SK-N-SH (cell line): Measurements from ENCODE around the gene SHCBP1L. TPM values are rescaled to one million over a fixed set of nuclear protein-coding genes. Genes with fewer than 3 reads are reported as not detected.

Experiments used
- CTCF ChIA-PET: fragments of 300-600, 350-600 bp; formaldehyde crosslinking; extraction: SDS; loops from one replicate; lab custom pipeline; 2021; lab: Yijun Ruan, JAX
- POLR2A ChIA-PET: fragments of 350-600 bp; sonication (Branson Sonifier 250); formaldehyde crosslinking; extraction: SDS; loops from one replicate; lab custom pipeline; 2020; ENCODE audit warnings: antibody characterized with exemption, inconsistent platforms; lab: Yijun Ruan, JAX
- DNase-seq: peaks from one replicate; pipeline ENCODE4 v3.0.0; 2012
- H2AFZ ChIP-seq: fragments of 200-600 bp; sonication (generic); 2 replicates; pipeline ENCODE4 v1.8.1; 2016; ENCODE audit warnings: antibody characterized with exemption, mild to moderate bottlenecking, low read depth
- H3F3A ChIP-seq: fragments of 200-600 bp; sonication (generic); replicated peaks from 2 replicates; pipeline ENCODE3; 2016; ENCODE audit warnings: antibody characterized with exemption, mild to moderate bottlenecking; ENCODE audit not compliant: insufficient read depth
- H3K27ac ChIP-seq, 2 experiments: fragments of 200-500 bp in 1 of 2; fragments of 200-600 bp in 1 of 2; sonication (Bioruptor generic) in 1 of 2; sonication (generic), shearing (Covaris generic) in 1 of 2; 2 replicates each; pipeline versions ENCODE4 v1.5.1 to v1.6.1; 2014 to 2016; ENCODE audit warnings: low read depth in 2 of 2, inconsistent platforms in 1 of 2, low read length in 1 of 2, mild to moderate bottlenecking in 1 of 2, mixed read lengths in 1 of 2
- H3K27me3 ChIP-seq: fragments of 200-600 bp; sonication (generic), shearing (Covaris generic); 2 replicates; pipeline ENCODE4 v1.6.1; 2016; ENCODE audit warnings: mixed run types; ENCODE audit not compliant: insufficient read depth
- H3K36me3 ChIP-seq, 2 experiments: fragments of 200-500 bp in 1 of 2; fragments of 200-600 bp in 1 of 2; sonication (Bioruptor generic) in 1 of 2; sonication (generic) in 1 of 2; replicated peaks in 1 of 2; 2 replicates each; pipeline versions ENCODE3 to v1.5.1; 2014 to 2016; ENCODE audit warnings: low read length in 1 of 2, mild to moderate bottlenecking in 1 of 2; ENCODE audit not compliant: insufficient read depth in 2 of 2, control insufficient read depth in 1 of 2
- H3K4me1 ChIP-seq, 2 experiments: fragments of 200-500 bp in 1 of 2; fragments of 200-600 bp in 1 of 2; sonication (Bioruptor generic) in 1 of 2; sonication (generic), shearing (Covaris generic) in 1 of 2; 2 replicates each; pipeline versions ENCODE4 v1.5.1 to v1.6.1; 2014 to 2016; ENCODE audit warnings: low read depth in 1 of 2, low read length in 1 of 2, mixed run types in 1 of 2; ENCODE audit not compliant: insufficient read depth in 2 of 2, control insufficient read depth in 1 of 2
- H3K4me2 ChIP-seq: fragments of 200-600 bp; sonication (generic), shearing (Covaris generic); 2 replicates; pipeline ENCODE4 v1.6.1; 2017; ENCODE audit warnings: mixed run types
- H3K4me3 ChIP-seq, 2 experiments: fragments of 200-500 bp in 1 of 2; fragments of 200-600 bp in 1 of 2; sonication (Bioruptor generic) in 1 of 2; sonication (generic), shearing (Covaris generic) in 1 of 2; 2 replicates each; pipeline versions ENCODE4 v1.5.1 to v1.8.1; 2014 to 2016; ENCODE audit warnings: low read depth in 2 of 2, inconsistent platforms in 1 of 2, low read length in 1 of 2, mild to moderate bottlenecking in 1 of 2, mixed read lengths in 1 of 2, moderate library complexity in 1 of 2
- H3K79me2 ChIP-seq: fragments of 200-600 bp; sonication (generic); 2 replicates; pipeline ENCODE4 v1.8.1; 2017; ENCODE audit warnings: mild to moderate bottlenecking; ENCODE audit not compliant: insufficient read depth
- H3K9ac ChIP-seq: fragments of 200-600 bp; sonication (generic); 2 replicates; pipeline ENCODE4 v1.6.1; 2017; ENCODE audit warnings: mixed run types
- H3K9me2 ChIP-seq: fragments of 200-600 bp; sonication (generic); 2 replicates; pipeline ENCODE4 v1.6.1; 2017; ENCODE audit warnings: mixed run types
- H3K9me3 ChIP-seq: fragments of 200-600 bp; sonication (generic); 2 replicates; pipeline ENCODE4 v1.6.1; 2017; ENCODE audit warnings: mixed run types, mild to moderate bottlenecking, moderate library complexity
- H4K20me1 ChIP-seq: fragments of 200-600 bp; sonication (generic); 2 replicates; pipeline ENCODE4 v1.6.1; 2017; ENCODE audit warnings: mild to moderate bottlenecking, mixed run types; ENCODE audit not compliant: insufficient read depth
- ELF1 ChIP-seq: IDR thresholded peaks from 2 replicates; pipeline ENCODE4 v1.4.0; 2012
- FOSL2 ChIP-seq: IDR thresholded peaks from 2 replicates; pipeline ENCODE4 v1.4.0; 2012; ENCODE audit warnings: low read depth, mild to moderate bottlenecking, moderate library complexity, borderline replicate concordance
- GABPA ChIP-seq: IDR thresholded peaks from 2 replicates; pipeline ENCODE4 v1.4.0; 2012; ENCODE audit warnings: low read depth, mild to moderate bottlenecking
- GATA2 ChIP-seq: sonication (generic); formaldehyde crosslinking; IDR thresholded peaks from 2 replicates; pipeline ENCODE4 v1.5.0; 2020; ENCODE audit warnings: mild to moderate bottlenecking, missing genetic modification reagents
- JUND ChIP-seq: IDR thresholded peaks from 2 replicates; pipeline ENCODE4 v1.4.0; 2012
- MAX ChIP-seq: IDR thresholded peaks from 2 replicates; pipeline ENCODE4 v1.4.0; 2012; ENCODE audit warnings: low read depth
- MEF2A ChIP-seq: IDR thresholded peaks from 2 replicates; pipeline ENCODE4 v1.4.0; 2012; ENCODE audit warnings: low read depth, borderline replicate concordance
- MXI1 ChIP-seq: IDR thresholded peaks from 2 replicates; pipeline ENCODE4 v1.6.1; 2012; ENCODE audit warnings: mild to moderate bottlenecking, low read depth, low read length, improper control_type of control experiment
- PBX3 ChIP-seq: IDR thresholded peaks from 2 replicates; pipeline ENCODE4; 2012
- POLR2AphosphoS5 ChIP-seq: IDR thresholded peaks from 2 replicates; pipeline ENCODE4 v1.6.1; 2012; ENCODE audit warnings: low read depth, low read length
- RFX5 ChIP-seq: IDR thresholded peaks from 2 replicates; pipeline ENCODE4 v1.6.1; 2012; ENCODE audit warnings: mild to moderate bottlenecking, improper control_type of control experiment, low read length
- SIN3A ChIP-seq: IDR thresholded peaks from 2 replicates; pipeline ENCODE4 v1.6.1; 2012; ENCODE audit warnings: low read depth, mild to moderate bottlenecking, low read length, moderate library complexity, borderline replicate concordance
- SMC3 ChIP-seq: IDR thresholded peaks from 2 replicates; pipeline ENCODE4 v1.6.1; 2012; ENCODE audit warnings: low read depth, low read length, improper control_type of control experiment
- TAF1 ChIP-seq: IDR thresholded peaks from 2 replicates; pipeline ENCODE4 v1.6.1; 2012; ENCODE audit warnings: low read depth, mild to moderate bottlenecking, low read length, moderate library complexity, borderline replicate concordance
- TEAD4 ChIP-seq: IDR thresholded peaks from 2 replicates; pipeline ENCODE4 v1.4.0; 2012; ENCODE audit warnings: mild to moderate bottlenecking, borderline replicate concordance; ENCODE audit not compliant: insufficient read depth
- USF1 ChIP-seq: IDR thresholded peaks from 2 replicates; pipeline ENCODE4 v1.4.0; 2012; ENCODE audit warnings: low read depth, borderline replicate concordance
- WGBS: methylation state at CpG from one replicate; pipeline ENCODE4 v1.1.6; 2017; ENCODE audit warnings: low lambda C conversion rate; 5-methylcytosine and 5-hydroxymethylcytosine counted together
- polyA plus RNA-seq, 3 experiments: library from polyadenylated mRNA; depleted of rRNA; stranded (reverse); fragments of >200 nt; gene quantifications; 2 replicates each; pipeline ENCODE4 v1.2.3, GENCODE V29; 2012

SHCBP1L gene
- polyA plus RNA-seq, 1 of the 3 experiments (the other 2 are of a cell fraction), result not detected

- Histone ChIP-seq H3F3A (peaks cover 5% of the 10 kb centered on the region), H3K9me2 (no peaks in the 10 kb centered on the region), H3K27ac (no peak overlapping the region), H3K79me2 (no peaks in the 10 kb centered on the region), H3K4me1 (no peaks in the 10 kb centered on the region; a peak in 1 of 4 replicates), H3K4me2 (no peak overlapping the region), H3K9me3 (no peaks in the 10 kb centered on the region), H3K36me3 (no peaks in the 10 kb centered on the region), H2AFZ (no peak overlapping the region), H3K27me3 (no peaks in the 10 kb centered on the region), H4K20me1 (no peaks in the 10 kb centered on the region), H3K4me3 (no peak overlapping the region), H3K9ac (no peak overlapping the region)
- POLR2A ChIA-PET, result no interaction called here
- no peak for DNase-seq
- CTCF ChIA-PET, result interaction anchor here (1.2 to 5.0 kb wide), 4 partner anchors 23 to 275 kb away, joined by 3 to 59 read pairs (median 8); no protein-coding TSS in a partner anchor
- TF ChIP-seq GATA2 (CRISPR knock-in tag) (no peak), PBX3 (no peak), TAF1 (no peak), JUND (no peak)
- TF ChIP-seq, all 33 proteins: peak for 0
- 83% methylated on average over 15 of the region's 15 CpGs for WGBS
Observed at GRCh38 chr1:182960046-182960445, 7.1 kb upstream of the SHCBP1L start.

- H3K9me2 ChIP-seq, result no peaks in the 10 kb centered on the region
- H2AFZ ChIP-seq, result no peak overlapping the region
- TF ChIP-seq MXI1 (no peak), MEF2A (no peak), SIN3A (no peak), ELF1 (no peak), SMC3 (no peak), FOSL2 (no peak), MAX (no peak), RFX5 (no peak), POLR2AphosphoS5 (no peak), TEAD4 (no peak), USF1 (no peak), GABPA (no peak), TAF1 (no peak)
- ChIA-PET CTCF (no interaction called here), POLR2A (no interaction called here)
- H3K4me3 ChIP-seq, result no peak overlapping the region
- H3K4me1 ChIP-seq, result no peaks in the 10 kb centered on the region; a peak in 1 of 4 replicates
- H3K36me3 ChIP-seq, result no peaks in the 10 kb centered on the region
- H3K9ac ChIP-seq, result no peak overlapping the region
- no peaks in the 10 kb centered on the region for H3K9me3 ChIP-seq
- no peaks in the 10 kb centered on the region for H4K20me1 ChIP-seq
- no peak overlapping the region for H3K27ac ChIP-seq
- no peaks in the 10 kb centered on the region for H3K27me3 ChIP-seq
- H3K79me2 ChIP-seq, result no peaks in the 10 kb centered on the region
- WGBS, result 83% methylated on average over 11 of the region's 11 CpGs
- H3K4me2 ChIP-seq, result no peak overlapping the region
- no peak for DNase-seq
- peaks cover 5% of the 10 kb centered on the region for H3F3A ChIP-seq
Observed at GRCh38 chr1:182957902-182958395, 5.0 kb upstream of the SHCBP1L start.
